ENCODE measurements around the gene BICDL2.

DNA sequence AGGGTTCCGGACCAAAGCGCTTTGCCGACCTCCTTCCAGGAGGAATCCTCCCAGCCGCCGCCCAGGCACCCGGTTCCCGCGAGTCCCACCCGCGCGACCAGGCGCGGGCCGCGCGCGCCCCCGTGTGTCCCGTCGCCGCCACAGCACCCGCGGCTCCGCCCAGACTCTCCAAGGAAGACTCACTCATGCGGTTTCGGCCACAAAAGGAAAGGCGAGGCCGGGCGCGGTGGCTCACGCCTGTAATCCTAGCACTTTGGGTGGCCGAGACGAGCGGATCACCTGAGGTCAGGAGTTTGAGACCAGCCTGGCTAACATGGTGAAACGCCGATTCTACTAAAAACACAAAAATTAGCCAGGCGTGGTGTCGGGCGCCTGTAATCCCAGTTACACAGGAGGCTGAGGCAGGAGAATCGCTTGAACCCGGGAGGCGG, 53.0 kb downstream of the BICDL2 start:
- TF ChIP-seq CTCF (IDR thresholded peaks at IDR 0.05) (peak in 3 of 4 experiments; percentile 89 to 98 (median 90)), EP300 (IDR thresholded peaks at IDR 0.05) (no peak), POLR2AphosphoS5 (IDR thresholded peaks at IDR 0.05) (no peak), POLR2A (IDR thresholded peaks at IDR 0.05) (no peak)

Data from gastroesophageal sphincter (tissue), 3 donors.